Fibroblast of skin of back (primary cell): ENCODE data around the gene FBXL17.
"Not testable (repeated sequence)": the region's sequence is repeated elsewhere in the genome, so short reads cannot be mapped to it uniquely, and the experiment has no call there.

ENCODE experiments used
- DNase-seq: peaks from one replicate; pipeline ENCODE4 v3.0.0-alpha.2; 2013

The FBXL17 gene

DNA sequence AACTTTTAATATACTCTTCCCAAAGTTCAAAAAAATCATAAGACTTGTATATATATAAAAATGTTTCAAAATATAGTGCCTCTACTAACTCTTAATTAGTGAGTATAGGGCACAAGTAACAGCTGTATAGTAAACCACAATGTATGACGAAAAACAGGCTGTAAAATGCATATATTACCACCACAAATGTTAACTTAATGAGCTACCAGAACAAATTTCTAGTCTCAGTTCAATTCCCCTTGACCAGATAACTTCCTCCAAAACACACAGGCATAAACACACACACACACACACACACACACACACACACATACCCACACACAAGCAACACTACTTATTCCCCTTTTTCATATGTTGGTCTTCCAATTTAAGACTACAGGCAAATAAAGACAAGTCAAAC, 78.8 kb downstream of the FBXL17 start:
- no peak for DNase-seq

DNA sequence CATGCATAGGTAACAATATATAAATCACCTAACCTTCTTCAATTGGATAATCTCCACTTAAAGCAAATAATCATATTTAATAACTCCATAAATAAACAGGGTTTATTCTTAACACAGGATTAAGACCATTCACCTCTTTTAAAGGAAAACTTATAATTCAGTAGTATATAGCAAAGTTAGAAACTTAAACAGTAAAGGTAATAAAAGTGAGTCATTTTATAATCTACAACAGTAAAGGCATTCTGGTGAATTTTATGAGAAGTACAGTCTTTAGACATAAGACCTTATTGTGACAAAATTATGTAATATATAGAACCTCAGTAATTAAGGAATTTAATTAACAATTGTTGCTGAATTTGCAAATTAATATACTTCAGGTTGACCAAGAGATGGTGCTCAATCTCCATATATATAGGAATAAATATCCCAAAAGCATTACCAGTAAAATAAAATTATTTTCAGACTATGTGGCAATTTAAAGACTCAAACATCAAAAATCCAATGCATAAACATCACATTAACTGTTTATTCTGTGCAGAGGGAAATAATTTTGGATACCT, 84.8 kb downstream of the FBXL17 start:
- DNase-seq: no peak

GRCh38 chr5:108295578-108296368, 86.1 kb downstream of the FBXL17 start:
- peak; percentile 43 for DNase-seq

GRCh38 chr5:108280960-108281569, 100.8 kb downstream of the FBXL17 start:
- DNase-seq: no peak

DNA sequence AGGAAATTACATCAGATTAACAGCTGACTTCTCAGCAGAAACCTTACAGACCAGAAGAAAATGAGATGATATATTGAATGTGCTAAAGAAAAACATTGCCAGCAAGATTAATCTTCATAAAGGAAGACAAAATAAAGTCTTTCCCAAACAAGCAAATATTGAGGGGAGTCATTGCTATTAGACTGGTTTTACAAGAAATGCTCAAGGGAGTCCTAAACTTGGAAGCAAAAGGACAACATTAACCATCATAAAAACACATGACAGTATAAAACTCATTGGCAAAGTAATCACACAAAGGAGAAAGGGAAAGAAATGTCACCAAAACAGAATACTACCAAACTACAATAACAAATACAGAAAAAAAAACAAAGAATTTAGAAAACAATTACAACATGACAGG, 101.7 kb downstream of the FBXL17 start:
- DNase-seq: no peak

DNA sequence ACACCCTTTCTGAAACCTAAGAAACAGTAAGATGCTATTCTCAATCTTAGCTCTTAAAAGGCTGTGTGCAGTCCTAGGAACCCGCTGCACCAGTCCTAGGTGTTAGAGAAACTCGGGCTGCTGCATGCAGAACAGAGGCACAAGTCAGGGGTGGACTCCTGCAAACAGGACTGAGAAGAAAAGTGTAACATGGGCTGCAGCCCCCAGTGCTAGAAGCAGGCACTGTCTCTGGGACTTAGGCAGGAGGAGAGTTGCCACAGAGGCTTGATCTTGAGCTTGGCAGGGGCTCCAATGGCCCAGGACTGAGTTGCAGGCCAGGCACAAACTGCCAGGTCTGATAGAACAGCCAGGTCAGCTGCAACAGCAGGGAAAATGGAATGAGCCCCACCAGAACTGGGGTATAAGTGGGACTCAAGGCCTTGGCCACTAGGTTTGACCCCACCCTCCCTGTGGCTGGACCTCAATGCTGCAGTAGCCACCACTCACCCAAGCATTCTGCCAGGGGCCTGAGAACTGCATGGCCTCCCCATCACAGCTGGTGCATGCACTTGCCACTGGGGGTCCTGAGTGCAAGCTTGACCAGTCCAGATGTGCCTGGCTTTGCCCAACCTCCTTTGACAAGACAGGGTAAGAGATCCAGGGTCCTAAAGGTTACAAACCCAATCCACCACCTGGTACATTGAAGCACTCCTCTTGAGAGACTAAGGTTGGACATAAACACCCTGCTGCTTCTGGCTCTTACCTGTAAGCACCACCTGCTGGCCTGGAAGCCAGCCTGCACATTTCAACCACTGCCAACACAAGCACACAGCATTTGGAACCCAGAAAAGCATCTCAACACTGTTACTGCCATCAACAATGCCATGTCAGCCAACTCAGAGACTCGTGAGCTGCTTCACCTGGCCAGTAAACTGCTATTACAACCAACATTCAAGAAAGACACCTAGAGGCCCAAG, 103.3 kb downstream of the FBXL17 start:
- no peak for DNase-seq

DNA sequence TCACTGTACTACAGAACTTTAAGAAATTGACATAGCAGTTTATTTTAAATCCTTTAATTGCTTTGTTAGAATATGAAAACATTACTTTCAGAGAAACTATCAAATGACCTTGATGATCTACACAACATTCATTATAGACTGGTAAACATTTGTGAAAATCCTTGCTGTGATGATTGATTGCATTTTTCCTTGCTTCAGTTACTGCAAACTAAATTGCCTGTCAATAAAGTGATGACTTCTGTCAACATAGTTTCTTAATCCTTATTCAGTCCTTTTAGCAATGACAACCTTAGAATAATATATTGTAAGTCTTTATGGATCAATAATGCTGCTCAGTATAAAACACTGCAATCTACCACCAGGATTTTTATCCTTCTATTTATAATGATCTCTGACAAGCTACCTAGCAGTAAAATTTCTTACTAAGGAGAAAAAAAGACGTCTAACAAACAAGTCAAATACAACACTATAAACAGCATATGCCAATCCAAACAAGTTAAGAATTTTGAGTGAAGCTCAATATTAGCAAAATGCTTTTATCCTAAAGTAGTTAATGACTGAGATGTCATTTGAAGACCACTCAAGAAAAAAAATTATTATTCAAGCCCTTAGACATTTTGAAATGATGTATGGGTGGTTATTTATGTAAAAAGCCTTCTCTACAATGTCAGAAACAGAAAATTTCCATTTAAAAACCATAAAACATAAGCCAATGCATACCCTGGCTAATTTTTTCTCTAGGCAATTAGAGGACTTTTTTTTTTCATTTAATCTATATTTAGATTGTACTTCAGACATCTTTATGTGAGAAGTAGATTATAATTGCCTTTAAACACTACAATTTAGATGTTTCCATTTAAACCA, 105.5 kb downstream of the FBXL17 start:
- no peak for DNase-seq

GRCh38 chr5:108274080-108274479, 107.8 kb downstream of the FBXL17 start:
- not testable (repeated sequence) for DNase-seq

DNA sequence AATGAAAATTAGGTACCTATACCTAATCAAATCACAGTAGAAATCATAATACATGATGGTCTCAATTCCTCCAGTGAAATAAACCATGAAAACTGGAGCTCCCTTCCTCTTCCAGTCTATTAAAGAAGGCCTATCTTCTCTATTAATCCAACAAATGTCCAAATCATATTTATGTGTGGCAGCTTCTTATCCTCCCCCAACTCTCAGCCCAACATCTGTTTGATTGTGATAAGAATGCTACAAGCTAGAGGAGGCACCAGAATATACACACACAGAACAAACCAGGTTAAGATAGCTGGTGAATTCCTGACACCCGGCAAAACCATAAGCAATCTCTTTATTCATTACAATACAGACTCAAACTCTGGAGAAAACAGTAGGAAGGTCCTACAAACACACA, 110.8 kb downstream of the FBXL17 start:
- DNase-seq: no peak

DNA sequence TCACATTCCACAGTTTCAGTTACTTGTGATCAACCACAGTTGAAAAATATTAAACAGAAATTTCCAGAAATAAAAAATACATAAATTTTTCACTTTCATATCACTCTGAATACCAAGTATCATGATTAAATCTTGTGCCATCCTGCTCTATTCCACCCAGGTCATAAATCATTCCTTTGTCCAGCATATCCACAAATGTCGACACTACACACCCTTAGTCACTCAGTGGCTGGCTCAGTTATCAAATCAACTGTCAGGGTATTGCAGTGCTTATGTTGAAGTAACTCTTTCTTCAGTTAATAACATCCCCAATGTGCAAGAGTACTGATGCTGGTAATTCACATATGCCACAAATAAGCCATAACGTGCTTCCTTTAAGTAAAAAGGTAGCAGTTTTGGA, 115.7 kb downstream of the FBXL17 start:
- peak; percentile 15 for DNase-seq

- DNase-seq: no peak
Observed at GRCh38 chr5:108264533-108264932, 117.4 kb downstream of the FBXL17 start.

GRCh38 chr5:108263338-108263737, 118.6 kb downstream of the FBXL17 start:
- no peak for DNase-seq

DNA sequence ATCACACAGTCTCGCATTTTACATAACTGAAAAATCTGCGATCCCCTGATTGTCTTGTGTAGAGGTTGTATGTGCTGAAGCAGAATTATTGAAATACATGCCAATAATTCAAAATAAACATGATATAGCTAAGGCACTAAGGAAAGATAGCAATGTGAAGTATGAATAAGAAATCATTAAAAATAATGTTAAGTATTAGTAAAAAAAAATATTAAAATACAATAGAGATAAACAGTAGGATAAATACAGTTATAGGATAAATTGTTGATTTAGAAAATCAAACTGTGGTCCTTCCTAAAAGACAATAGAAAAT, 121.1 kb downstream of the FBXL17 start:
- DNase-seq: no peak

DNA sequence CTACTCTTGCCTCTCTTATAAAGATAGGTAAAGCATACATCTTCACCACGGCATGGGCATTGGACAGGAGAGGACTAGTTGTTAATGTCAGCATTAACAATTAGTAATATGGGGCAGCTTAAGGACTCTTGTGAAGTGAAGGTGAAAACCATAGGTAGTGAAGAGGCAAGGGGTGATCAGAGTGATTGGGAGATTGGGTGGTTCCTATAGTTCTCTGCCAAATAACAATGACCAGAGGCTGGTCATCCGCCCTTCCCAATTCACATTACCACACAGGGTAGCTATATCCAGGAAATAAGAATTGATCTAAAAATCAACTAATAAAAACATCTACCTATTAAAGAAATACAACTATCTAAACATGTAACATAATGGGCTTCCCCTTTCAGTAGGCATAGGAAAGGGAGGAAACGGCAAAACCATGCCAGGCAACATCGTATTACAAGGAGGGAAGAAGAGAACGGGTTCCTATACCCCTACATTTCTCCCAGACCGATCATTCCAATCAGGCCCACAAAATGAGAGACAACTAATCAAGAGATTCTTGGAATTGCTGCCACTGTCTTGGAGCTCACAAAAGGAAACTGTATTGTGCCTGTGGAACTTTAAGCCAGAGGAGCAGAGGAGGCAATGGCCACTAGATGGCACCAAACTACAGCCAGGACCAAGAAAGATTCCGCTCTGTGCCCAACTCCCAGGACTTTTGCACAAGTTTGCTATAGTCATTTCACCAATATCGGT, 121.6 kb downstream of the FBXL17 start:
- DNase-seq: peak; percentile 72

DNA sequence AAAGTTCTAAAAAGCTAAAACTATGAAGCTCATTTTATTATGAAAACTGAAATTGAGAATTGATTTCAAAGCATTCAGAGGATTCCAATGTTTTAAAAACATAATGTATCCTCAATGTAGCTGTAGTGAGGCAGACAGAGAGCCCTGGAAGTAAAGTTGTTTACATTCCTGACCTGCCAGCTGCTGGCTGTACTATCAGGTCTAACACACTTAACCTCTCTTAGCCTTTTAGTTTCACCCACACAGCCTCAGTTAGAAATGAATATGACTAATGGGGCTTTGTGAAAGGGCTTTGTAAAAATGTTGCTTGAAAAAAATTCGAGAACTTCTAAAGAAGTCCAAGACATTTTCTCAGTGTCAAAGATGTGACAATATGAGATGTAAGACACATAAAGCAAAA, 122.6 kb downstream of the FBXL17 start:
- peak; percentile 40 for DNase-seq

GRCh38 chr5:108257996-108258395, 123.9 kb downstream of the FBXL17 start:
- DNase-seq: peak; percentile 21

DNA sequence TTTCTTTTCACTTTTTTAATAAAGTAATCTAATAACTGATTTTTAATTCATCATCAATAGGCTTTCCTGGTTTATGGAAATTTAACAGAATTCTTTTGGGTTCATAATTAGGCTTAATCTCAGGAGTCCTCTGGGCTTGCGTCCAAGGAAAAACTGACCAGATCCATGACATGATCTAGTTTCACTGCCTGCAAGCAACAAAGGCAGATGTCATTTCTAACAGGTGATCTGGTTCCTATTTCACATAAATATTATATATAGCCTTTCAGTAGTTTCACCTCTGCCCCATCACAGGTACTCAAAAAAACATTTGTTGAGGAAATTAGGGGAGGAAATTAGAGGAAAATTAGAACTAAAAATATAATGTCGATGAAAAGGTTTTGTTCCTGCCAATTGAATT, 126.4 kb downstream of the FBXL17 start:
- DNase-seq: no peak

GRCh38 chr5:108251350-108251749, 130.5 kb downstream of the FBXL17 start:
- no peak for DNase-seq

- DNase-seq: no peak
Observed at GRCh38 chr5:108249785-108250426, 132.0 kb downstream of the FBXL17 start.

DNA sequence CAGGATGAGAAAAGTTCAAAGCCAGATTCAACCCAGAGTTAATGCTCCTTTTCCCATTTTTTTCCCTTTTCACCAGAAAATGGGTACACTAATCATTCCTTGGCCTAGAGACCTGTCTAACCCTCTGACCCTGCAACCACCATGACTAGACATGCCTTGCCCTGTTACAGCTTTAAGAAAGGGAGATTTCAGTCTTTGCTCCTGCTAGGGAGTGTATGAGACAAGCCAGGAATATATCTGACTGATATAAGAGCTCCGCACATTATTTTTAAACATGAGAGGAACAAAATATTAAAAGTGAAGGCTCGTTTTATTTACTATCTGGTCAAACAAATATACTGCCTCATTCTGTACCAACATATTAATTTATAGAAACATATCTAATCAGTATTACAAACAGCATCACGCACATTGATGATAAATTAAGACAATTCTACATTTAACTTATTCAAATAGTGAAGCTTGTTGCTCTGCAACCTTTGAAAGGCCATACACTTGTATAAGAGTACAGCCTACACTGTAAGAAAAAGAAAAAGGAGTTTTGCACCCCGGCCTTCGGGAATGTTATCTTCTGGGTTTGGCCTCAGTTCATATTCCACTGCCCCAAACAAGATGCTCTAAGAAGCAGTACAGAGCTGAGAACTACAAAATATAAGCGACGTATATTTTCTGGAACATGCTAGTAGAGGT, 132.7 kb downstream of the FBXL17 start:
- DNase-seq: no peak
